Smooth muscle cell (in vitro differentiated cells): Measurements from ENCODE around the gene SMAD3. TPM values are rescaled to one million over a fixed set of nuclear protein-coding genes. Genes with fewer than 3 reads are reported as not detected.

Experiments used
- DNase-seq: peaks from one replicate; lab custom pipeline; 2025; ENCODE audit not compliant: unreplicated experiment; lab: John Stamatoyannopoulos, UW
- H2AFZ ChIP-seq: fragments of 200-600 bp; sonication (generic); 2 replicates; pipeline ENCODE4 v1.6.0; 2016; ENCODE audit warnings: antibody characterized with exemption, low read depth, mild to moderate bottlenecking
- H3F3A ChIP-seq: fragments of 200-600 bp; sonication (generic); 2 replicates; pipeline ENCODE4 v1.6.0; 2017; ENCODE audit warnings: antibody characterized with exemption, low read depth
- H3K27ac ChIP-seq: fragments of 200-600 bp; sonication (generic); 2 replicates; pipeline ENCODE4 v1.5.1; 2016; ENCODE audit warnings: low read depth, mild to moderate bottlenecking
- H3K27me3 ChIP-seq: fragments of 200-600 bp; sonication (generic); 2 replicates; pipeline ENCODE4 v1.6.1; 2016; ENCODE audit warnings: low read depth, mild to moderate bottlenecking
- H3K36me3 ChIP-seq: fragments of 200-600 bp; sonication (generic); 2 replicates; pipeline ENCODE4 v1.5.1; 2016; ENCODE audit warnings: low read depth
- H3K4me1 ChIP-seq: fragments of 200-600 bp; sonication (generic); 2 replicates; pipeline ENCODE4 v1.5.1; 2016; ENCODE audit warnings: low read depth
- H3K4me2 ChIP-seq: fragments of 200-600 bp; sonication (generic); 2 replicates; pipeline ENCODE4 v1.6.0; 2016; ENCODE audit warnings: mild to moderate bottlenecking
- H3K4me3 ChIP-seq: fragments of 200-600 bp; sonication (generic); 2 replicates; pipeline ENCODE4 v1.5.1; 2016; ENCODE audit warnings: mild to moderate bottlenecking
- H3K79me2 ChIP-seq: fragments of 200-600 bp; sonication (generic); 2 replicates; pipeline ENCODE4 v1.6.0; 2016; ENCODE audit warnings: low read depth, mild to moderate bottlenecking
- H3K9ac ChIP-seq: fragments of 200-600 bp; sonication (generic); 2 replicates; pipeline ENCODE4 v1.6.0; 2016; ENCODE audit warnings: low read depth
- H3K9me3 ChIP-seq: fragments of 200-600 bp; sonication (generic); replicated peaks from 2 replicates; pipeline ENCODE4 v1.5.1; 2016; ENCODE audit warnings: low read depth
- H4K20me1 ChIP-seq: fragments of 200-600 bp; sonication (generic); 2 replicates; pipeline ENCODE4 v1.6.0; 2016; ENCODE audit warnings: low read depth
- CTCF ChIP-seq: fragments of 200-600 bp; sonication (generic); IDR thresholded peaks from 2 replicates; pipeline ENCODE4 v1.5.1; 2017; ENCODE audit warnings: borderline replicate concordance, mild to moderate bottlenecking, antibody characterized with exemption; ENCODE audit not compliant: insufficient read depth, poor library complexity, severe bottlenecking
- WGBS: methylation state at CpG from one replicate; pipeline ENCODE4 v1.1.7; 2016; ENCODE audit warnings: low lambda C conversion rate; 5-methylcytosine and 5-hydroxymethylcytosine counted together
- polyA plus RNA-seq: library from polyadenylated mRNA; unstranded; fragments of >200 nt; fragmentation: Nextera tagmentation; extraction: Ambion mirVana; gene quantifications from 2 replicates; pipeline ENCODE4 v1.2.1, GENCODE V29; 2016
- total RNA-seq: library from RNA; depleted of rRNA; stranded (reverse); fragments of >200 nt; gene quantifications from 2 replicates; pipeline ENCODE4 v1.2.3, GENCODE V29; 2014

Gene SMAD3
- total and polyA plus RNA-seq, 2 experiments from 2014 or later, result 20.2 to 21.9 TPM

- WGBS, result 93% methylated on average over 10 of the region's 10 CpGs
- peak overlapping the region; percentile 93 for H3K27ac ChIP-seq
- no peaks in the 10 kb centered on the region for H3K36me3 ChIP-seq
These were observed 115.3 kb downstream of the SMAD3 start for GRCh38 chr15:67180514-67181191.

GRCh38 chr15:67181221-67181639 is 115.8 kb downstream of the SMAD3 start:
- H3K4me1 ChIP-seq, result peaks cover 5% of the 10 kb centered on the region
- no peak overlapping the region for H3K27ac ChIP-seq
- no peak overlapping the region for H3K4me3 ChIP-seq
- H3K9ac ChIP-seq, result no peak overlapping the region
- no peaks in the 10 kb centered on the region for H3K79me2 ChIP-seq
- no peak for TF ChIP-seq CTCF
- H4K20me1 ChIP-seq, result no peaks in the 10 kb centered on the region
- no peaks in the 10 kb centered on the region for H3K36me3 ChIP-seq
- peaks cover 27% of the 10 kb centered on the region for H3F3A ChIP-seq
- H3K27me3 ChIP-seq, result no peaks in the 10 kb centered on the region
- no peaks in the 10 kb centered on the region for H3K9me3 ChIP-seq
- H2AFZ ChIP-seq, result no peak overlapping the region
- DNase-seq, result no peak
- WGBS, result 97% methylated on average over 12 of the region's 15 CpGs
- H3K4me2 ChIP-seq, result no peak overlapping the region

More at GRCh38 chr15:67180514-67181191, 115.3 kb downstream of the SMAD3 start:
- DNase-seq, result no peak
- H3K9ac ChIP-seq, result no peak overlapping the region
- H3K79me2 ChIP-seq, result no peaks in the 10 kb centered on the region
- peaks cover 11% of the 10 kb centered on the region for H3K4me1 ChIP-seq
- H3K27me3 ChIP-seq, result no peaks in the 10 kb centered on the region
- TF ChIP-seq CTCF, result no peak
- H3K4me3 ChIP-seq, result no peak overlapping the region
- no peaks in the 10 kb centered on the region for H4K20me1 ChIP-seq
- H2AFZ ChIP-seq, result no peak overlapping the region
- no peak overlapping the region for H3K4me2 ChIP-seq
- peaks cover 32% of the 10 kb centered on the region for H3F3A ChIP-seq
- no peaks in the 10 kb centered on the region for H3K9me3 ChIP-seq

- no peak overlapping the region for H2AFZ ChIP-seq
- H3K9ac ChIP-seq, result no peak overlapping the region
- H3K27me3 ChIP-seq, result no peaks in the 10 kb centered on the region
- H3K4me1 ChIP-seq, result no peaks in the 10 kb centered on the region
- no peak overlapping the region for H3K27ac ChIP-seq
- no peak for DNase-seq
- no peak overlapping the region for H3K4me3 ChIP-seq
- TF ChIP-seq CTCF, result no peak
- H3K4me2 ChIP-seq, result peak overlapping the region; percentile 46
- H4K20me1 ChIP-seq, result no peaks in the 10 kb centered on the region
- no peaks in the 10 kb centered on the region for H3K36me3 ChIP-seq
- peaks cover 9% of the 10 kb centered on the region for H3F3A ChIP-seq
- H3K79me2 ChIP-seq, result no peaks in the 10 kb centered on the region
- 59% methylated on average over 7 of the region's 7 CpGs for WGBS
- no peaks in the 10 kb centered on the region for H3K9me3 ChIP-seq
These were observed 118.2 kb downstream of the SMAD3 start for GRCh38 chr15:67183443-67184169.
